ENCODE results near the gene PLAAT5.

DNA sequence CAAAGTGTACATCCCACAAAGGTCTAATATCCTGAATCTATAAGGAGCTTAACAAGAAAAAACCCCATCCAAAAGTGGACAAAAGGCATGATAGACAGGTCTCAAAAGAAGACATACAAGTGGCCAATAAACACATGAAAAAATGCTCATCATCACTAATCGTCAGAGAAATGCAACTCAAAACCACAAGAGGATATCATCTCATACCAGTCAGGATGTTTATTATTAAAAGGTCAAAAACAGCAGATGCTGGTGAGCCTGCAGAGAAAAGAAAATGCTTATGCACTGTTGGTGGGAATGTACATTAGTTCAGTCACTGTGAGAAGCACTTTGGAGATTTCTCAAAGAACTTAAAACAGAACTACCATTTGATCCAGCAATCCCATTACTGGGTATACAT is 27.6 kb upstream of the PLAAT5 start:
- TF ChIP-seq ARNTL (CRISPR knock-in tag; IDR thresholded peaks at IDR 0.05; ENCODE audit: borderline replicate concordance, low read depth) (no peak), OSR1 (CRISPR knock-in tag; IDR thresholded peaks at IDR 0.05) (no peak), ZC3H10 (CRISPR knock-in tag; IDR thresholded peaks at IDR 0.05) (no peak), TOX (CRISPR knock-in tag; IDR thresholded peaks at IDR 0.05; ENCODE audit: borderline replicate concordance) (no peak), ESRRG (CRISPR knock-in tag; IDR thresholded peaks at IDR 0.05) (no peak), RARB (CRISPR knock-in tag; IDR thresholded peaks at IDR 0.05) (no peak), ZNF8 (CRISPR knock-in tag; IDR thresholded peaks at IDR 0.05) (no peak), GLIS3 (CRISPR knock-in tag; IDR thresholded peaks at IDR 0.05) (no peak), CSDC2 (CRISPR knock-in tag; IDR thresholded peaks at IDR 0.05) (no peak), SNAI2 (CRISPR knock-in tag; IDR thresholded peaks at IDR 0.05) (no peak), ISL1 (CRISPR knock-in tag; IDR thresholded peaks at IDR 0.05) (no peak)
- TF ChIP-seq, protein P1, sequence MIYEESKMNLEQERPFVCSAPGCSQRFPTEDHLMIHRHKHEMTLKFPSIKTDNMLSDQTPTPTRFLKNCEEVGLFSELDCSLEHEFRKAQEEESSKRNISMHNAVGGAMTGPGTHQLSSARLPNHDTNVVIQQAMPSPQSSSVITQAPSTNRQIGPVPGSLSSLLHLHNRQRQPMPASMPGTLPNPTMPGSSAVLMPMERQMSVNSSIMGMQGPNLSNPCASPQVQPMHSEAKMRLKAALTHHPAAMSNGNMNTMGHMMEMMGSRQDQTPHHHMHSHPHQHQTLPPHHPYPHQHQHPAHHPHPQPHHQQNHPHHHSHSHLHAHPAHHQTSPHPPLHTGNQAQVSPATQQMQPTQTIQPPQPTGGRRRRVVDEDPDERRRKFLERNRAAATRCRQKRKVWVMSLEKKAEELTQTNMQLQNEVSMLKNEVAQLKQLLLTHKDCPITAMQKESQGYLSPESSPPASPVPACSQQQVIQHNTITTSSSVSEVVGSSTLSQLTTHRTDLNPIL (CRISPR knock-in tag; IDR thresholded peaks at IDR 0.05; ENCODE audit: low read depth): no peak
- TF ChIP-seq, protein P2, sequence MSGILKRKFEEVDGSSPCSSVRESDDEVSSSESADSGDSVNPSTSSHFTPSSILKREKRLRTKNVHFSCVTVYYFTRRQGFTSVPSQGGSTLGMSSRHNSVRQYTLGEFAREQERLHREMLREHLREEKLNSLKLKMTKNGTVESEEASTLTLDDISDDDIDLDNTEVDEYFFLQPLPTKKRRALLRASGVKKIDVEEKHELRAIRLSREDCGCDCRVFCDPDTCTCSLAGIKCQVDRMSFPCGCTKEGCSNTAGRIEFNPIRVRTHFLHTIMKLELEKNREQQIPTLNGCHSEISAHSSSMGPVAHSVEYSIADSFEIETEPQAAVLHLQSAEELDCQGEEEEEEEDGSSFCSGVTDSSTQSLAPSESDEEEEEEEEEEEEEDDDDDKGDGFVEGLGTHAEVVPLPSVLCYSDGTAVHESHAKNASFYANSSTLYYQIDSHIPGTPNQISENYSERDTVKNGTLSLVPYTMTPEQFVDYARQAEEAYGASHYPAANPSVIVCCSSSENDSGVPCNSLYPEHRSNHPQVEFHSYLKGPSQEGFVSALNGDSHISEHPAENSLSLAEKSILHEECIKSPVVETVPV (CRISPR knock-in tag; IDR thresholded peaks at IDR 0.05): no peak
- TF ChIP-seq, protein P3, sequence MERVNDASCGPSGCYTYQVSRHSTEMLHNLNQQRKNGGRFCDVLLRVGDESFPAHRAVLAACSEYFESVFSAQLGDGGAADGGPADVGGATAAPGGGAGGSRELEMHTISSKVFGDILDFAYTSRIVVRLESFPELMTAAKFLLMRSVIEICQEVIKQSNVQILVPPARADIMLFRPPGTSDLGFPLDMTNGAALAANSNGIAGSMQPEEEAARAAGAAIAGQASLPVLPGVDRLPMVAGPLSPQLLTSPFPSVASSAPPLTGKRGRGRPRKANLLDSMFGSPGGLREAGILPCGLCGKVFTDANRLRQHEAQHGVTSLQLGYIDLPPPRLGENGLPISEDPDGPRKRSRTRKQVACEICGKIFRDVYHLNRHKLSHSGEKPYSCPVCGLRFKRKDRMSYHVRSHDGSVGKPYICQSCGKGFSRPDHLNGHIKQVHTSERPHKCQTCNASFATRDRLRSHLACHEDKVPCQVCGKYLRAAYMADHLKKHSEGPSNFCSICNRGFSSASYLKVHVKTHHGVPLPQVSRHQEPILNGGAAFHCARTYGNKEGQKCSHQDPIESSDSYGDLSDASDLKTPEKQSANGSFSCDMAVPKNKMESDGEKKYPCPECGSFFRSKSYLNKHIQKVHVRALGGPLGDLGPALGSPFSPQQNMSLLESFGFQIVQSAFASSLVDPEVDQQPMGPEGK (CRISPR knock-in tag; IDR thresholded peaks at IDR 0.05; ENCODE audit: borderline replicate concordance): no peak

Measured in SK-N-SH treated with all-trans-retinoic acid at 6 μM for 48 hours (cell line).